HL-60 (cell line): ENCODE measurements around the gene CYREN.
"Not testable (repeated sequence)": the region's sequence is repeated elsewhere in the genome, so short reads cannot be mapped to it uniquely, and the experiment has no call there.

ENCODE experiments used
- DNase-seq, 2 experiments: peaks; one replicate each; pipeline ENCODE4 v3.0.0-alpha.2; 2010 to 2020; ENCODE audit warnings: low read depth in 1 of 2, low spot score in 1 of 2
- H3K27ac ChIP-seq: fragments of 250-450 bp; sonication (Bioruptor Pico); replicated peaks from 2 replicates; pipeline ENCODE4 v1.5.1; 2020; ENCODE audit warnings: mild to moderate bottlenecking, moderate library complexity
- H3K27me3 ChIP-seq: fragments of 250-450 bp; sonication (Bioruptor Pico); 2 replicates; pipeline ENCODE4 v1.5.1; 2021; ENCODE audit warnings: mild to moderate bottlenecking, moderate library complexity; ENCODE audit not compliant: insufficient read depth, poor library complexity, severe bottlenecking
- H3K4me3 ChIP-seq: replicated peaks from 2 replicates; pipeline ENCODE4 v1.5.1; 2011; ENCODE audit warnings: mild to moderate bottlenecking, control low read depth, low read length; ENCODE audit not compliant: insufficient read depth
- CTCF ChIP-seq: IDR thresholded peaks from one replicate; pipeline ENCODE4 v1.5.1; 2011; ENCODE audit warnings: low read length, control low read depth, inconsistent platforms; ENCODE audit not compliant: insufficient read depth
- GABPA ChIP-seq: IDR thresholded peaks from 2 replicates; pipeline ENCODE4 v1.6.1; 2012; ENCODE audit warnings: low read depth
- POLR2AphosphoS5 ChIP-seq: IDR thresholded peaks from 2 replicates; pipeline ENCODE4 v1.6.1; 2012; ENCODE audit warnings: low read depth
- REST ChIP-seq: IDR thresholded peaks from 2 replicates; pipeline ENCODE4 v1.6.1; 2012; ENCODE audit warnings: low read depth; ENCODE audit not compliant: insufficient replicate concordance
- SPI1 ChIP-seq: IDR thresholded peaks from 2 replicates; pipeline ENCODE4 v1.6.1; 2012; ENCODE audit warnings: low read depth, mild to moderate bottlenecking, borderline replicate concordance

CYREN gene

GRCh38 chr7:135177028-135177696 is 6.7 kb upstream of the CYREN start:
- H3K27me3 ChIP-seq: no peaks in the 10 kb centered on the region
- H3K4me3 ChIP-seq: no peak overlapping the region
- TF ChIP-seq GABPA (no peak), CTCF (no peak), SPI1 (no peak), POLR2AphosphoS5 (no peak), REST (no peak)
- no peak overlapping the region for H3K27ac ChIP-seq
- no peak for DNase-seq

GRCh38 chr7:135175931-135176330 is 5.4 kb upstream of the CYREN start:
- H3K27ac ChIP-seq: no peak overlapping the region
- no peak for TF ChIP-seq CTCF
- no peak for TF ChIP-seq REST
- TF ChIP-seq GABPA: no peak

GRCh38 chr7:135174941-135175340 is 4.4 kb upstream of the CYREN start:
- no peak for DNase-seq
- H3K4me3 ChIP-seq: no peak overlapping the region
- no peak overlapping the region for H3K27ac ChIP-seq
- no peaks in the 10 kb centered on the region for H3K27me3 ChIP-seq
- TF ChIP-seq POLR2AphosphoS5: no peak
- TF ChIP-seq REST: no peak
- TF ChIP-seq GABPA: no peak

More at GRCh38 chr7:135175931-135176330, 5.4 kb upstream of the CYREN start:
- DNase-seq: no peak
- Histone ChIP-seq H3K4me3 (no peak overlapping the region), H3K27me3 (no peaks in the 10 kb centered on the region)

GRCh38 chr7:135173916-135174315 is 3.4 kb upstream of the CYREN start:
- H3K4me3 ChIP-seq, H3K27ac ChIP-seq, DNase-seq, H3K27me3 ChIP-seq: not testable (repeated sequence)

GRCh38 chr7:135171581-135172291 is 1.2 kb upstream of the CYREN start:
- H3K4me3 ChIP-seq, H3K27ac ChIP-seq, DNase-seq: not testable (repeated sequence)

GRCh38 chr7:135170998-135171481 is 533 bp upstream of the CYREN start:
- H3K27ac ChIP-seq: peak overlapping the region; percentile 99
- DNase-seq, H3K27me3 ChIP-seq: not testable (repeated sequence)
- H3K4me3 ChIP-seq: peak overlapping the region; percentile 76

More at GRCh38 chr7:135171581-135172291, 1.2 kb upstream of the CYREN start:
- H3K27me3 ChIP-seq: not testable (repeated sequence)
